Measurements from ENCODE around the gene FKBP8. TPM values are rescaled to one million over a fixed set of nuclear protein-coding genes. Genes with fewer than 3 reads are reported as not detected.

Gene FKBP8
- total RNA-seq, 2 experiments from 2014 or later = 168 to 170 TPM

GRCh38 chr19:18574691-18575291 is 31.4 kb upstream of the FKBP8 start:
- H3K4me3 Mint-ChIP-seq = peak overlapping the region; percentile 42
- peaks cover 39% of the 10 kb centered on the region for H3K4me1 Mint-ChIP-seq
- no peaks in the 10 kb centered on the region for H3K27me3 Mint-ChIP-seq
- no peak for DNase-seq
- no peaks in the 10 kb centered on the region for H3K9me3 Mint-ChIP-seq
- H3K27ac Mint-ChIP-seq = peak overlapping the region; percentile 47
- H3K36me3 Mint-ChIP-seq = peaks cover 52% of the 10 kb centered on the region

GRCh38 chr19:18571564-18572344 is 28.4 kb upstream of the FKBP8 start, which contains the start of gene UBA52:
UBA52 (plus strand) TSS chr19:18571857; CDS start chr19:18573301, 1,444 bp downstream.
- H3K9me3 Mint-ChIP-seq = no peaks in the 10 kb centered on the region
- H3K4me1 Mint-ChIP-seq = peaks cover 36% of the 10 kb centered on the region
- H3K27me3 Mint-ChIP-seq = no peaks in the 10 kb centered on the region
- peak within 1 kb of the TSS; percentile 90 for H3K4me3 Mint-ChIP-seq
- peak within 1 kb of the TSS; percentile 85 for H3K27ac Mint-ChIP-seq
- H3K36me3 Mint-ChIP-seq = peaks cover 61% of the 10 kb centered on the region
- peak; percentile 100 for DNase-seq

- Mint-ChIP-seq H3K4me1 (peaks cover 13% of the 10 kb centered on the region), H3K4me3 (no peak overlapping the region), H3K36me3 (peaks cover 50% of the 10 kb centered on the region), H3K27me3 (no peaks in the 10 kb centered on the region), H3K27ac (no peak overlapping the region), H3K9me3 (no peaks in the 10 kb centered on the region)
- DNase-seq = no peak
These were observed 25.0 kb upstream of the FKBP8 start for GRCh38 chr19:18568367-18568766.

DNA sequence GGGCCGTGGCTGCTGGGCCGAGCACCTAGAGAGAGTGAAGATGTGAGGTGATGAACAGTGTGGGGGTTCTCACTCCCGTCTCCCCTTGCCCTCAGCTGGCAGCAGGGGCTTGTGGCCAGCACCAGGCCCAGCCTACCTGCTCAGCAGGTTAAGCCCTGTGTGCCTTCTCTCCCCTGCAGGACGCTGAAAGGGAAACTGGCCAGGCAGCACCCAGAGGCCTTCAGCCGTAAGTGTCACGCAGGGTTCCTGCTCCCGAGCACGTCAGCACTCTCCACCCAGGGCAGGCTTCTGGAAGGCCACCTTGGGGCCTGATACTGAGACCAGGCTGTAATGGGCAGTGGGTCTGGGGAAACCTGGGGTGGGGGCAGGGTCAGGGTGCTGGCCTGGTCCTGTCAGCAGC is 23.6 kb upstream of the FKBP8 start:
- Mint-ChIP-seq H3K4me3 (no peak overlapping the region), H3K27ac (no peak overlapping the region), H3K9me3 (no peaks in the 10 kb centered on the region), H3K36me3 (peaks cover 38% of the 10 kb centered on the region), H3K27me3 (no peaks in the 10 kb centered on the region), H3K4me1 (peaks cover 3% of the 10 kb centered on the region)
- no peak for DNase-seq

GRCh38 chr19:18562086-18562485 is 18.7 kb upstream of the FKBP8 start:
- Mint-ChIP-seq H3K9me3 (no peaks in the 10 kb centered on the region), H3K4me3 (no peak overlapping the region), H3K36me3 (peaks cover 27% of the 10 kb centered on the region), H3K27ac (no peak overlapping the region), H3K4me1 (peaks cover 17% of the 10 kb centered on the region), H3K27me3 (no peaks in the 10 kb centered on the region)
- DNase-seq = no peak

DNA sequence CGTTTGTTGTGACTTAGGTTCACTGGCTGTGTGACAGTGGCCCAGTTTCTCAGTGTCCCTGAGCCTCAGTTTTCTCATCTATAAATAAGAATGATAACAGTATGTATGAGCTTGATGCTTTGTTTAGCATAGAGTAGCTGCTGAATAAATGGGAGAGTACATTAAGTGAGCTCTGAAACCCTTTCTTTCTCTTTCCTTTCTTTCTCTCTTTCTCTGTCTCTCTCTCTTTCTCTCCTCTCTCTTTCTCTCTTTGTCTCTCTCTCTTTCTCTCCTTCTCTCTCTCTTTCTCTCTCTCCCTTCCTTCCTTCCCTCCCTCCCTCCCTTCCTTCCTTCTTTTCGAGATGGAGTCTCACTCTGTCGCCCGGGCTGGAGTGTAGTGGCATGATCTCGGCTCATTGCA is 16.3 kb upstream of the FKBP8 start:
- Mint-ChIP-seq H3K9me3 (no peaks in the 10 kb centered on the region), H3K4me3 (peak overlapping the region; percentile 95), H3K27ac (peak overlapping the region; percentile 94), H3K36me3 (peaks cover 20% of the 10 kb centered on the region), H3K4me1 (peaks cover 17% of the 10 kb centered on the region), H3K27me3 (no peaks in the 10 kb centered on the region)
- no peak for DNase-seq

DNA sequence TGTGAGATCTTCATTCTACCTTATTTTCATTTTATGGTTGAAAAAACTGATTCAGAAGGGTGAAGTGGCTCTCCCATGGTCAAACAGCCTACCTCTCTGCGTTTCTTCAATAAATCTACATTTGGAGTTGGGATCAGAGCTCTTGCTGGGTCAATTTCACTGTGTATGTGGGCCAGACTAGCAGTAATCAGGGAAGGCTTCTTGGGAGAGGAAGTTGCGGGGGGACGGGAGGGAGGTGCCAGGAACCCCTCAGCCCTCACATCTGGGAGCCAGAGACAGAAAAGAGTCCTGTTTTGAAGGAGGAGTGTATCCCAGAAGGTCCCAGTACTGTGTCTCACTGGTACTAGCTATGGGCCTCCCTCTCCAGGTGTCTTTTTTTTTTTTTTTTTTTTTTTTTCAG is 15.2 kb upstream of the FKBP8 start:
- Mint-ChIP-seq H3K4me1 (peaks cover 17% of the 10 kb centered on the region), H3K9me3 (no peaks in the 10 kb centered on the region), H3K36me3 (peaks cover 12% of the 10 kb centered on the region), H3K27ac (peak overlapping the region; percentile 94), H3K27me3 (no peaks in the 10 kb centered on the region), H3K4me3 (peak overlapping the region; percentile 95)
- DNase-seq = no peak

- peak overlapping the region; percentile 95 for H3K4me3 Mint-ChIP-seq
- H3K9me3 Mint-ChIP-seq = no peaks in the 10 kb centered on the region
- H3K36me3 Mint-ChIP-seq = peaks cover 11% of the 10 kb centered on the region
- peaks cover 17% of the 10 kb centered on the region for H3K4me1 Mint-ChIP-seq
- peak overlapping the region; percentile 94 for H3K27ac Mint-ChIP-seq
- H3K27me3 Mint-ChIP-seq = no peaks in the 10 kb centered on the region
- DNase-seq = no peak
These were observed 14.8 kb upstream of the FKBP8 start for GRCh38 chr19:18558202-18558555.

DNA sequence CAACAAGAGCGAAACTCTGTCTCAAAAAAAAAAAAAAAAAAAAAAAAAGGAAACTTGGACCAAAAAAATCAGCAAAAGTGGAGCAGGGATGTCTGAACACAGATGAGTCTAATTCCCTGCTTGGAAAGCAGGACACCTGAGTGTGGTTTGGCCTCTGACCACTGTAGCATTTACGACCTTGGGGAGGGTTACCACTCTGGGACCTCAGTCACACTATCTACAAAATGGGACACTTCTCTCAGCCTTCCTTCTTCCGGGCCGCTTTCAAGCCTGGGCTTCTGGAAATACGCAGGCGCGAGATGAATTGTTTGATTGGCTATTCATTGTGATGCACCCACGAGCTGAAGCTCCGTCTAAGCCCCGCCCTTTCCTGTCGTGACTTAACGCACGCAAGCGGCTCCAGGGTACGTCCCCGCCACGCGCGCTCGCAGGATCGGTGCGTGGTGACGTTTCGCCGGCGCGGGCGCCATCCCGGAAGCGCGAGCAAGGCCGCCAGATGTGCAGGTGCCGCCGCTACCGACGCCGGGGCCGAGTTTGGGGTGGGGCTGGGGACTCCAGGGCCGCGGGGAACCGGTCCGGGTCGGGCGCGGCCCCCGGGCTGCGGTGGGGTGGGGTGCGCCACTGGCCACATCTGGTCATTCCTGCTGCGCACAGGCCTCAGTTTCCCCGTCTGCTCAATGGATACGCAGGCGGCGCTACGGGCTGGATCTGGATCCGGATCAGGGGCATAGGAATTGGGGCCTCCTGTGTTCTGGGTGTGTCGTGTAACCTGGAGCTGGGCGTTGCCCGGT is 14.2 kb upstream of the FKBP8 start, which contains the start of gene KXD1:
TSS of gene KXD1 (plus strand) at position 460 of the 791 bp plus-strand sequence. CDS start 4,187 bp downstream, outside the sequence.
- H3K4me3 Mint-ChIP-seq = peak within 1 kb of the TSS; percentile 95
- H3K9me3 Mint-ChIP-seq = no peaks in the 10 kb centered on the region
- peak within 1 kb of the TSS; percentile 94 for H3K27ac Mint-ChIP-seq
- peaks cover 10% of the 10 kb centered on the region for H3K36me3 Mint-ChIP-seq
- no peaks in the 10 kb centered on the region for H3K27me3 Mint-ChIP-seq
- DNase-seq = peak; percentile 98
- peaks cover 17% of the 10 kb centered on the region for H3K4me1 Mint-ChIP-seq

DNA sequence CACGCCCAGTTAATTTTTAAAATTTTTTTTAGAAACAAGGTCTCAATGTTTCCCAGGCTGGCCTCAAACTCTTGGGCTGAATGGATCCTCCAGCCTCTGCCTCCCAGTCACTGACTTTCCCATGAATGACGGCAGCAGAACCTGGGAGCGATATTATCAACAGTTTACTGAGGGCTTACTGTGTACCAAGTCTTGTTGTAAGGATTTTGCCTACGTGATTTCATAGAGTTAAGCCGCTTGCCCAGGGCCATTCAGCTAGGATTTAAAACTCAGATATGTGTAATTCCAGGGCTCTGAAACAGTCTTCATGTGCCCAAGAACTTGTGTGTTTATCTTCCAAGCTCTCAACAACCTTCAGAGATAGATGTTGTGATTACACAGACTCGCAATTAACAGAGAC is 8.3 kb upstream of the FKBP8 start:
- DNase-seq = no peak
- Mint-ChIP-seq H3K27ac (no peak overlapping the region), H3K4me3 (no peak overlapping the region), H3K36me3 (no peaks in the 10 kb centered on the region), H3K9me3 (no peaks in the 10 kb centered on the region), H3K4me1 (no peaks in the 10 kb centered on the region), H3K27me3 (no peaks in the 10 kb centered on the region)

DNA sequence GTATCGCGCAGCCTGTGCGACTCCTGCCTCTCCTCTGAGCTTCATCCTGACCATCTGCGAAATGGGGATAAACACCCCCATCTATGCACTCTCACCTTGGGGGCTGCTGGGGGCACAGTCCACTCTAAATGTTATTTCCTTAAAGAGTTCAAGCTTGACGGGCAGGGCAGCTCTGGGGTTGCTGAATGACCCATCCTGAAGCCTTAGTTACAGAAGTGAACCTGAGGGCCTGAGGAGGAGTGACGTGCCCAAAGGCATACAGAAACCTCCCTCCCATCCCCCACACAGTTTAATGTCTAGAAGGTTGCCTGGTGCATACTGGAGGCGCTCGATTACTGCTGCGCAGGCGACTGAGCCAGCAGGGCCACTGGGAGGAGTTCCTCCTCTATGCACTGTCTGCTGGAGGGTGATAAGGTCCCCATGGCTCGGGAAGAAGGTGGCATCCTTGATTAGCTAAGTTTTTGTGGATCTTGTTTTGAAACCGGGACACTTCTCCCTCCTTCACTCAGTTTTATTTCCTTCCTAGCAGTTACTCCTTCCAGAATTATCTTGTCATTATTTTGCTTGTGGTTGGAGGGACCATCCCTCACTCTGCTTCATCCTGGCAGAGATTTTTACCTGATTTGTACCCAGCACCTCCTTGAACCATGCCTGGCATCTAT is 572 bp upstream of the FKBP8 start:
- Mint-ChIP-seq H3K36me3 (peaks cover 7% of the 10 kb centered on the region), H3K27me3 (no peaks in the 10 kb centered on the region), H3K27ac (peak overlapping the region; percentile 94), H3K4me1 (peaks cover 12% of the 10 kb centered on the region), H3K4me3 (peak overlapping the region; percentile 90), H3K9me3 (no peaks in the 10 kb centered on the region)
- peak; percentile 72 for DNase-seq

DNA sequence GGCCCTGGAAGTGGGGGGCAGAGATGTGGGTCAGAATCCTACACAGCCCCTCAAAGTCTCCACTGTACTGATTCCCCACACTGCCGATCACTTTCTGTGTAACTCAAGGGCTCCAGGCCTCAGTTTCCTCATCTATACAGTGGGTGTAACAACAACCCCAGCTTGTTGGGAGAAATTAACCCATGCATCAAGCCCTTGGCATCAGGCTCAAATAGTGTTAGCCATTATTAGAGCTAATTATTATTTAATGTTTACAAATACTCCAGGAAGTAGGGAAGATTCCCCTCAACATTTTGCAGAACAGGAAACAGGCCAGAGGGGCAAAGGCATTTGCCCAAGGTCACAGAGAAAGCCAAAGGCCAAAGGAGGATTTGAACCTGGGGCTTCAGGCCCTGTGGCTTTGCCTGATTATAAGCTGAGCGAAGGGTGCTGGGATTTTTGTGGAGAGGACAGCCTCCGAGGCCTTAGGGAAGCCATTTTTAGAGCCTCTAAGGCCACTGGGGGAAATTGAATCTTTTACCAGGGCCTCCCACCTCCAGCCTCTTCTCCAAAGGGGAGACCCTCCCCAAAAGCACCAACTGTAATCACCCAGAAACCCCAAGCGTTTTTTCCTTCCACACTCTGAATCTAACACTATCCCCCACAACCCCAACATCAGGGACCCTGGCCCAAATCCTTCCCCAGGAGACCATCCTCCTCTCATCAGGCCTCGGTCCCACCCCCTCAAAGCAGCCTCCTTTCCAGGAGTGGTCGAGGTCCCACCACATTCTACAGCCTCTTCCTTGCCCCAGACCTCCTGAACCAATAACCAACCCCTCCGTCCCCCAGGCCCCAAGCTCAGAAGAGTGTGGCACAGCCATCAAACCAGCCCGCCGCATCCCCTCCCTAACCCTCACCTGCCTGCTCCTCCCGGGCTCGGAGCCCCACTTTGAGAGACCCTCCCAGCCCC is 1.1 kb downstream of the FKBP8 start:
- peak overlapping the region; percentile 92 for H3K27ac Mint-ChIP-seq
- H3K4me1 Mint-ChIP-seq = peaks cover 12% of the 10 kb centered on the region
- no peaks in the 10 kb centered on the region for H3K27me3 Mint-ChIP-seq
- peak overlapping the region; percentile 93 for H3K4me3 Mint-ChIP-seq
- DNase-seq = no peak
- H3K9me3 Mint-ChIP-seq = no peaks in the 10 kb centered on the region
- peaks cover 7% of the 10 kb centered on the region for H3K36me3 Mint-ChIP-seq

DNA sequence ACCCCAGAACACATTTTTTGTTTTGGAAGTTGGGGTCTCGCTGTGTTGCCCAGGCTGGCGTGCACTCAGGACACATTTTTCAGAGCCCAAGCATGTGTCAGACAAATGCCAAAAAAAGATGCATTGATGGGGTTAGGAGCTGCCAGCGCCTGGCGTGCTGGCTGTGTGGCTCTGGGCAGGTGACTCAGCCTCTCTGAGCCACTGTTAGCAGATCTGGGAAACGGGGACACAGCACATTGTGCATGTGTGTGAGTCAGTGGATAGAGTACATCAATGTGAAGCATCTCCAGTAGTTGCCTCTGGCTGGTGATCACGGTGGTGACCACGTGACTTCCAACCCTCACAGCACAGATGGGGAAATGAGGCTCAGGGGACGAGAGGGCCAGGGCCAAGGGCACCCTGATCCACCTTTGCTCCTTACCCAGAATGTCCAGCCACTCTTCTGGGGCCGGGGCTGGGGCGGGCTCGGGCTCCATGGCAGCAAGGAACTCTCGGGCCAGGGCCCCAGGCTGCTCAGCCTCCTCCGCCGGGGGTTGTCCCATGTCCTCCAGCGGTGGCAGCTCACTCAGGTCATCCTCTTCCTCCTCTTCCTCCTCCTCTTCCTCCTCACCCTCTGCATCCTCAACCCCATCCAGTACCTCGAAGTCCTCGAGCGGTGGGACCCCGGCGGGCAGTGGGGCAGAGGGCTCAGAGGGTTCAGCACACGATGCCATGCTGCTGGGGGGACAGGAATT is 1.9 kb downstream of the FKBP8 start:
- Mint-ChIP-seq H3K9me3 (no peaks in the 10 kb centered on the region), H3K27ac (peak overlapping the region; percentile 92), H3K4me1 (peaks cover 12% of the 10 kb centered on the region), H3K4me3 (peak overlapping the region; percentile 35), H3K36me3 (peaks cover 12% of the 10 kb centered on the region), H3K27me3 (no peaks in the 10 kb centered on the region)
- DNase-seq = no peak

Data from activated naive CD8-positive, alpha-beta T cell treated with anti-CD3 and anti-CD28 coated beads for 36 hours (primary cell).